ENCODE data around the gene BACE1. TPM values are rescaled to one million over a fixed set of nuclear protein-coding genes. Genes with fewer than 3 reads are reported as not detected.

Gene BACE1
- polyA plus RNA-seq, 1 donor from 2014 or later: 21.0 TPM

Small RNA genes within 50 kb of the gene (small RNA-seq; reads per million reads assigned to genes)
- 0 reads per million in 3 experiments for gene RF00564

Other genes starting within 250 kb of the BACE1 start
- gene SIK3, start 217.8 kb downstream of the BACE1 start, polyA plus RNA-seq: 10.7 and 11.2 TPM in 2 replicates
- gene PAFAH1B2, start 172.0 kb downstream of the BACE1 start, polyA plus RNA-seq: 85.9 and 87.2 TPM in 2 replicates
- gene SIDT2, start 137.5 kb downstream of the BACE1 start, polyA plus RNA-seq: 11.1 and 11.8 TPM in 2 replicates
- 15.7 and 22.9 TPM in 2 replicates for gene TAGLN, start 116.9 kb downstream of the BACE1 start, polyA plus RNA-seq
- gene PCSK7, start 84.2 kb downstream of the BACE1 start, polyA plus RNA-seq: 44.4 and 61.4 TPM in 2 replicates
- 6.7 and 7.6 TPM in 2 replicates for gene RNF214, start 83.6 kb downstream of the BACE1 start, polyA plus RNA-seq
- 3.8 and 5.0 TPM in 2 replicates for gene BACE1-AS, start 24.9 kb downstream of the BACE1 start, polyA plus RNA-seq
- 27.4 and 39.7 TPM in 2 replicates for gene CEP164, start 11.6 kb upstream of the BACE1 start, polyA plus RNA-seq

Measured in neural cell (in vitro differentiated cells).